ENCODE results near the gene KRTAP16-1.
A peak's percentile ranks its signal among the peaks of the same experiment; 100 is the strongest.
"Not testable (repeated sequence)": the region's sequence is repeated elsewhere in the genome, so short reads cannot be mapped to it uniquely, and the experiment has no call there.

The KRTAP16-1 gene

GRCh38 chr17:41308918-41309359 lies at the start of gene KRTAP16-1:
KRTAP16-1 (minus strand) TSS chr17:41309309; CDS start chr17:41309253, 56 bp downstream.
- peak; percentile 47 for DNase-seq

DNA sequence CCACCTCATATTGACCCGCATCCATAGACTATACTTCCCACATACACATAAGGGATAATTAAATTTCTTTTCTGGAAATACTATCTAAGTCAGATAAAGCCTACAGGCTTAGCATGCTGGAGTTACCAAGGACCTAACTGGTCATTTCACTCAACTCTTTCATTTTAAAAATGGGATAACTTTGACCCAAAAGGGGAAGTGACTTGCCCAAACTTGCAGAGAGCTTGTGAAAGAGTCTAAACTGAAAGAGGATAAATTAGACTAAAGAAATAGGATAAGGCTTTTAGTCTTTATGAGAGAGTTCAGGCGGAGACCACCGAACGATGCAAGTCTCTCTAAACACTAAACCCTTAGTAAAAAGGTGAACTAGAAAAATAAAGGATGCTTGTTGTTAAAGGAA lies 45.4 kb upstream of the KRTAP16-1 start:
- no peak for DNase-seq

- no peak for DNase-seq
Measured at GRCh38 chr17:41352597-41353366, 43.7 kb upstream of the KRTAP16-1 start.

- no peak for DNase-seq
Measured at GRCh38 chr17:41351177-41351576, 42.1 kb upstream of the KRTAP16-1 start.

- DNase-seq: not testable (repeated sequence)
Measured at GRCh38 chr17:41350381-41350878, 41.3 kb upstream of the KRTAP16-1 start, which contains the start of gene KRT33A. KRT33A (minus strand) TSS chr17:41350828; CDS start chr17:41350767, 61 bp downstream.

- no peak for DNase-seq
Measured at GRCh38 chr17:41347869-41348760, 39.0 kb upstream of the KRTAP16-1 start.

DNA sequence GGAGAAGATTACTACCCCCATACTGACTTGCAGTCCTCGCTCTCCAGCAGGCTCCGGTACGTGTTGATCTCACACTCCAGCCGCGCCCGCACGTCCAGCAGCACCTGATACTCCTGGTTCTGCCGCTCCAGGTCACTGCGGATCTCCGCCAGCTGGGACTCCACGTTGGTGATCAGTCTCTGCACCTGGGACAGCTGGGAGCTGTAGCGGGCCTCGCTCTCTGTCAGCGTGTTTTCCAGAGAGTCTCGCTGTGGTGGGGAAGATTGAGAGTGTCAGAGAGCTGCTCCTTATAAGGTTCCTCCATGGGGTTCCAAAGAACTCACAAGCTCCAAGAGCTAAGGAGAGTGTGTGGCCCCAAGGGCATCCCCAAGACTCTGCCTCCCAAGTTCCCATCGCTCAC lies 37.3 kb upstream of the KRTAP16-1 start:
- not testable (repeated sequence) for DNase-seq

DNA sequence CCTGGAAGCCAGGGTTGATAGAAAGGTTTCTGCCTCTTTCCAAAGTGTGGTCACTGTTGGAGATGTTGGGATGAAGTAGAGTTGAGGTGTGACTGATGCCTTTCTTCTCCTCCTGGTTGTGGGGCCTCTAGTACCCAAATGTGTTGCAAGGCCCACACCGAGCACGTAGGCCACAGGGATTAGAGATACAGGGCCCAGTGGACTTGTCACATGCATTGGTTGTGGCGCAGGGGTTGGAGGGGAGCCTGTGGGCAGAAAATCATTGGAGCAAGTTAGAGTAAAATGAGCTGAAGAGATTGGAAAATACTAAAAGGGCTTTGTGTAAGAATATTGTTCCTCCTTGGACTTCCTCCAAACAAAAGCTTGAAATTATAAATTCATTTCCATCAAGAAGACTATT lies 36.9 kb upstream of the KRTAP16-1 start:
- no peak for DNase-seq

- DNase-seq: no peak
Measured at GRCh38 chr17:41343029-41343428, 33.9 kb upstream of the KRTAP16-1 start.

GRCh38 chr17:41340934-41341861 lies 32.1 kb upstream of the KRTAP16-1 start:
- peak; percentile 60 for DNase-seq

DNA sequence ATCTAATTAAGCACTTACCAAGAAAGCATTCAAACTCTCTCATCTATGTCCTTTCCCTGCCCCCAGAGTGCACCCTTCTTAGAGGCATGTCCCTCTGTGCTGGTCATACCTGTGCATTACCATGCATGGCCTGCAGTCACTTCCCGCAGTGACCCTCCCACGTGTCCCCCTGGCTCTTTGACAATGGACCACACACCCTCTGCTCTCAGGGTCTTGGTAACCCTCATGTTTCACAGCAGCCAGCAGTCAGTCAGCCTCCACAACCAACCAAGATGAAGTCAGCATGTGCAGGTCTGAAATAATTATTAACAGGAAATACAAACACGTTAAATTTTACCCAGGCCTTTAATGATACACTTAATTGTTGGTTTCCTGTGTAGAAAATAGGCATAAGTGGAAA lies 31.4 kb upstream of the KRTAP16-1 start:
- DNase-seq: no peak

GRCh38 chr17:41339571-41340172 lies 30.6 kb upstream of the KRTAP16-1 start:
- no peak for DNase-seq

DNA sequence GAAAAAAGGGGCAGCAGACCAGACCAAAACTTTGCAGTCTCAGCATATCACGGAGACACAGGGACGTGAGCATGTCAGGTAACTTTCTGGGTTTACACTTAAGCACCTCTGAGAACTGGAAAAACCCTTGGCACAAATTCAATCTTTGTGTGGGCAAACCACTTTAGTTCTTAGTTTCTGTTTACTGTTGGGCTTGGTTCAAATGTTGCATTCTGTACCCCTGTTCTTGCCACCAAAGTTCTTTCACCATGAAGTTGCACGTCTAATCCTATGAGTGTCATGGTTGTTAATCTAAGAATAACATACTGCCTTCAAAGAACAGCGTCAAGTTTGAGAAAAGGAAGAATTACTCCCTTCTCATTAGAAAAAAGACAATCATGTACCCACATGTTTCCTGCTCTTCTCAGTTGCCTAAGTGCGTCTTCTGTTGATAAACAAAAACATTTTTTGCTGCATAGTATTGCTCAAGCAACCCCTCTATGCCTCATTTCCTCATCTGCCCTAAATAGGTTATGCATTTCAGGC lies 29.9 kb upstream of the KRTAP16-1 start:
- no peak for DNase-seq

DNA sequence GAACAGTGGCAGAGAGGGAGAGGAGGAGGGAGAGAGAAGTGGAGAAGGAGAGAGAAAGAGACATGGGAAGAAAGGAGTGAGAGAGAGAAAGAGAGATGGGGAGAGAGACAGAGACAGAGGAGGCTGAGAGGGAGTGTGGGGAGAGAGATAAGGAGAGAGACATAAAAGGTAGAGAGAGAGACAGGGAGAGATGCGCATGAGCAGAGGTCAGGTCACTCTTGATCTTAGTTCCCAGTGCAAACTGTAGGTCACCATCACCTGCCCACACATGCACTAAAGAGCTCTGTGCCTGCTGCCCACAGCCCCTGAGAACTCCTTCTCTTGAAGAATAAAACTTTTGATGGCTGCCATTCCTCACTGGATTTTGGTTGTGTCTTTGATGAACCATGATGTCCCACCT lies 26.6 kb upstream of the KRTAP16-1 start:
- no peak for DNase-seq

DNA sequence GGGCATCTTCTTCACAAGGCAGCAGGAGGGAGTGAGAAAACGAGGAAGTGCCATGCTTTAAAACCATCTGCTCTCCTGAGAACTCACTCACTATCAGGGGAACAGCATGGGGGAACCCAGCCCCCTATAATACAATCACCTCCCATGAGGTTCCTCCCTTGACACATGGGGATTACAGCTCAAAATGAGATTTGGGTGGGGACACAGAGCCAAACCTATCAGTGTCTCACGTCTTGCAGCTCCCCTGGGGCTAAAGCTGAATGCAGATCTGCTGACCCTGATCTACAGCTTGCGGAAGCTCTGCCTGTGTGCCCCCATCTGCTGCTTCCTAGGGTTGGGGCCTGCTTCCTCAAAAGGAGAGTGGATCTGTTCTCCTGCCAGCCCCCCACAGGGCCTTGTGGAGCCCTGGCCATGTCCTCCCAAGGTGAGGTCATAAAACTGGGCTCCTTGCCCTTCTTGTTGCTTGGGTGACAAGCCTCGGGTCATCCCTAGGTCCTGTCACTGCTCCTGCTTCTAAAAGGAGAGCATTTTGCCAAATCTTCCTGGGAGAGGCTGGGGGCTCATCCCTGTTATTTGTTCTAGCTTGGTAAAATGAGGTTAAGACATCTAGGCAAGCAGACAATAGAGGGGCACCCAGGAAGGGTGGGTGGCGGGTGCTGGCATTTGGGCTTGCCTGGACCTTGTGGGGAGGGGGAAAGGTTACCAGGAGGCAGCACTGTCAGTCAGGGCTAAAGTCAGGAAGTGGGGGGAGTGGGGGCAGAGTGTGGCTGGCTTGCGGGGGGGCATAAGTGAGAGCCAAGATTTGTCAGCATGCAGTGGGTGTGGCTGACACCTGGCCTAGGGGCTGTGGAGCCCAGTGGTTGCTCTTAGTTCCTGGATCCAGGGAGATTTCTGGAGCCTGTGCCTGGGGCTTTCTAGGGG lies 25.5 kb upstream of the KRTAP16-1 start:
- DNase-seq: no peak

GRCh38 chr17:41333836-41334235 lies 24.7 kb upstream of the KRTAP16-1 start:
- no peak for DNase-seq

- no peak for DNase-seq
Measured at GRCh38 chr17:41333098-41333497, 24.0 kb upstream of the KRTAP16-1 start.

DNA sequence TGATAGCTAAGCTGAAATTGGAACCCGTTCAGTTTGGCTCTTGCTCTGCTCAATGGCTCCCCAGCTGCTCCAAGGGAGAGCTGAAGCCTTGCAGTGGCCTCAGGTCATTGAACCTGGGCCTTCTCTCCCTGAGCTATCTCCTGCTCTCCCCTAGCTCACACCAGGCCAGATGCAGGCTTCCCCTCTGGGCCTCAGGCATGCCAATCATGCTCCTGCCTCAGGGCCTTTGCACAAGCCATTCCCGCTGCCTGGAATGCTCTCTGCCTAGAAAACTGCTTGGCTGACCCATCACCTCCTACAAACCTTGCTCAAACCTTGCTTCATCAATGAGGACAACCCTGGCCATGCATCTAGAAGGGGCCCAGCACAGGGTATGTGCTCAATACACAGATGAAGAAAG lies 23.1 kb upstream of the KRTAP16-1 start:
- no peak for DNase-seq

- no peak for DNase-seq
Measured at GRCh38 chr17:41331606-41332005, 22.5 kb upstream of the KRTAP16-1 start.

GRCh38 chr17:41329279-41329948 lies 20.3 kb upstream of the KRTAP16-1 start:
- peak; percentile 51 for DNase-seq

Measured in activated CD4-positive, alpha-beta T cell treated with anti-CD3 and anti-CD28 coated beads for 48 hours (primary cell).